Breast epithelium (tissue), 3 donors: ENCODE measurements around the gene ANO5.

ENCODE experiments used
- CTCF ChIP-seq, 3 donors: fragments of 450-650 bp; IDR thresholded peaks; one replicate each; pipeline ENCODE4 v1.5.1; 2016 to 2017; ENCODE audit warnings: antibody characterized with exemption in 3 of 3, mild to moderate bottlenecking in 3 of 3, moderate library complexity in 3 of 3
- POLR2A ChIP-seq: fragments of 450-650 bp; IDR thresholded peaks from one replicate; pipeline ENCODE4 v1.6.1; 2016; ENCODE audit warnings: antibody characterized with exemption, mild to moderate bottlenecking, moderate library complexity

- no peak for TF ChIP-seq POLR2A
- TF ChIP-seq CTCF (IDR thresholded peaks at IDR 0.05) = no peak
These were observed 27.8 kb upstream of the ANO5 start for GRCh38 chr11:22165087-22165486.
